Stimulated activated naive CD8-positive, alpha-beta T cell treated with anti-CD3 and anti-CD28 coated beads, Interleukin-15, amount 100 ng/mL, for 72 hours (primary cell): Measurements from ENCODE around the gene SMURF2.
A peak's percentile ranks its signal among the peaks of the same experiment; 100 is the strongest.

ENCODE experiments used
- ATAC-seq: fragments of 150-1000 bp; cut with Tn5 transposase; 2 replicates; pipeline ENCODE4 v1.10.0; 2021; ENCODE audit warnings: mild to moderate bottlenecking, moderate library complexity
- DNase-seq, 2 donors: peaks; one replicate each; pipeline ENCODE4 v3.0.0; 2021 to 2022
- H3K27ac Mint-ChIP-seq, 2 donors: one replicate each; pipeline ENCODE4 v1.8.0; 2022; ENCODE audit warnings: mild to moderate bottlenecking in 2 of 2, mixed read lengths in 2 of 2, moderate library complexity in 2 of 2
- H3K27me3 Mint-ChIP-seq: one replicate; pipeline ENCODE4 v1.8.0; 2022; ENCODE audit warnings: mixed read lengths
- H3K4me1 Mint-ChIP-seq: one replicate; pipeline ENCODE4 v1.8.0; 2022; ENCODE audit warnings: mild to moderate bottlenecking, mixed read lengths
- H3K4me3 Mint-ChIP-seq, 2 donors: one replicate each; pipeline ENCODE4 v1.8.0; 2022; ENCODE audit warnings: mild to moderate bottlenecking in 2 of 2, mixed read lengths in 2 of 2, moderate library complexity in 1 of 2
- H3K9me3 Mint-ChIP-seq, 2 donors: one replicate each; pipeline ENCODE4 v1.8.0; 2022; ENCODE audit warnings: mixed read lengths in 2 of 2

Gene SMURF2

DNA sequence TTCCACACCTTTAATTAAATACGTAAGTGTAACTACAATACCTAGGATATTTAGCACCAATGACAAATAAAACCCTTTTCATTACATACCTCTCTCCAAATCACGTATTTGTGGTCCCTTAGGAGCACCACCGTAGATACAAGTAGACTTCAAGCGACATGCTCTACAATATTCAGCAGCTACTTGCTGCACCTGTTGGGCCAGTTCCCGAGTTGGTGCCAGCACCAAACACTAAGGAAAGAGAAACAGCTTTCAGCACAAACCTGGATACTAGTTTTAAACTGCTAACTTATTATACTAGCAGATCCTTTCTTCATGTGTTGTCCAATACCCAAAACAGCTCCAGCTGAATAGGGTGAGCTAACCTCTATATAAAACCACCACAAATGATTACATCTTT lies 158.8 kb downstream of the SMURF2 start:
- Mint-ChIP-seq H3K4me3 (peak overlapping the region in 1 of 2 donors; percentile 21), H3K9me3 (no peaks in the 10 kb centered on the region), H3K4me1 (peaks cover 82% of the 10 kb centered on the region), H3K27me3 (no peaks in the 10 kb centered on the region), H3K27ac (peak overlapping the region; percentile 100)
- no peak for ATAC-seq
- no peak for DNase-seq

DNA sequence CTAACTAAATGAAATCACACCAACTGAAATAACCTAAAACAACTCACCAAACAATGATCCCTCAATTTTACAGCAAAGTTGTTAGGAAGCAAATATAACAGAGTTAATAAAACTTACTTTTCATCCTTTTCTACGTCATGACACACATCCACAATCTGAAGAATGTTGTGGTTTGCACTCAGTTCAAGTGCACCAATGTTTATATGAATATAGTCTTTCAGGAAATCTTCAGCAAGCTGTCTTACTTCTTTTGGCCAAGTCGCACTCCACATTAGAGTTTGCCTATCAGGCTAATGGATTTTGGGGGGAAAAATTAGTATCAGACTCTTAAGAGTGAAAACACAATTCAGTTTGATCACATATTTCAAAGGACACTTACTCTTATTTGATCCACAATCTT lies 159.3 kb downstream of the SMURF2 start:
- Mint-ChIP-seq H3K4me3 (peak overlapping the region in 1 of 2 donors; percentile 21), H3K27me3 (no peaks in the 10 kb centered on the region), H3K9me3 (no peaks in the 10 kb centered on the region), H3K4me1 (peaks cover 85% of the 10 kb centered on the region), H3K27ac (peak overlapping the region; percentile 48 to 100)
- DNase-seq, result no peak
- ATAC-seq, result no peak

DNA sequence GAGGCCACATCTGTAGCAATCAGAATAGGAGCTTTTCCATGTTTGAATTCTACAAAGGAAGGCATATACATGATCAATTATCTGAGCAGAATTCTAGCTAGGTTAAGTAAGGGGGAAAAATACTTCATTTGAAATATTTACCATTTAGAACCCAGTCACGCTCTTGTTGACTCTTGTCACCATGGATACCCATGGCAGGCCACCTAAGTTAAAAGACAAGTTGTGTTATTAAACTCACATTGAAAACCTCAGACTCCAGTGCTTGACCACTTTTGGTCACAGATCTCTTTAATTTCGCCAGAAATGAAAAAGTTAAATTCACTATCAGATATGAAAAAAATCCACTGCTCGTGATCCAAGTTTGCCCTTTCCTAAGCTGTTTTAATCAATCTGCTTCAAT lies 160.1 kb downstream of the SMURF2 start:
- no peak for ATAC-seq
- Mint-ChIP-seq H3K27me3 (no peaks in the 10 kb centered on the region), H3K4me1 (peaks cover 93% of the 10 kb centered on the region), H3K4me3 (peak overlapping the region; percentile 3 to 63), H3K9me3 (no peaks in the 10 kb centered on the region), H3K27ac (peak overlapping the region in 1 of 2 donors; percentile 100)
- DNase-seq, result no peak

DNA sequence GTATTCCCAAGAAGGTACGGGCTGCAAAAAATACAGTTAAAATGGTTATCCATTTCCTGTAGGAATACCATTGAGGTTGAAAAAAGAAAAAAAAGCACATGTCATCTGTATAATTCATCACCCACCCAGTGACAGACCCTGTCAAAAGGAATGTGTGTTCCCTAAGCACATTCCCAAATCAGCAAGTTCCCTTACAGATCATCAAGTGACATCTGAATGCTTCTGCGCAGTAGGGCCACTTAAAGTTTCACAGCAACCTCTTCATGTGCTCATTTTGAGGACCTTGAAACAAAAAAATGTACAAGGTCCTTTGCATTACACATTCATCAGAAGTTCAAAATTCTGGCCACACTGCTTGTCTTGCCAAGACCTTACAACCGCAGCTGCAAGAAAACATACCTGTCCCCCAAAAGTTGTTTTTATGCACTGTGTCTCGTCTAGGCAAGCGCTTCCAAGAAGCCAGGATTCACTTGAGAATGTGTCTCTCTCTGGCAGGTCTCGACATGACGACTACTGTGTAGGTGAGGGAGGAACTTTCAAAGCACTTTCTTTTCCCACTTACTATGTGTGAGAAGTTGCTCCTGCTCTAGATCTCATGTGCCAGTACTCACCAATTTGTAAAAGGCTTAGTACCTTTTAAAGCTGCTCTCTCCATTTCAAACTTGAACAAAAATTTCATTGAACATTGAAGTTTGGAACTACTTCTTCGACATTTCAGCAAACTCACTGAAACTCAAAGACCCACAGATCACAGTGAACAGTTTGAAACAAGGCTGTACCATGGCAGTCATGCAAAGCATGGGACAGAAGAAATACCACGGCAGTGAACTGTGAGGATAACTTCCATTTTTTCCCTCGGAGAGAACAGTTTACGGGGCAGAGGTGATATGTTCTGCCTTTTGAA lies 161.0 kb downstream of the SMURF2 start:
- peak in 1 of 2 donors; percentile 47 for DNase-seq
- Mint-ChIP-seq H3K4me1 (peaks cover 100% of the 10 kb centered on the region), H3K9me3 (no peaks in the 10 kb centered on the region), H3K27ac (peak overlapping the region in 1 of 2 donors; percentile 100), H3K27me3 (no peaks in the 10 kb centered on the region), H3K4me3 (peak overlapping the region in 1 of 2 donors; percentile 63)
- ATAC-seq, result no peak

DNA sequence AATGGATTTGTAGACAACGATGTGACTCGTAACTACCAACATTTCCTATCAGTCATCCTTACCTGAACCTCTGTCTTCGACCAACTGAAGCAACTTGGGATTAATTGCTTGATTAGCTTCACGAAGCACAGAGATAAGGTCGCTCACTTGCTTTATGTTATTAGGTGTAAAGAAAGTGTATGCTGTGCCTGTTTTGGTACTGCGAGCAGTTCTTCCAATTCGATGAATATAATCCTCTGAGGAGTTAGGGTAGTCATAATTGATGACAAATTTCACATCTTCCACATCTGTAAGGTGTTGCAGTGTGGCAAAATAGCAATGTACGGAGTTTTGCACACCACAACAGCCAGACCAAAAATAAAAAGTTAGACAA lies 161.6 kb downstream of the SMURF2 start:
- peaks cover 98% of the 10 kb centered on the region for H3K4me1 Mint-ChIP-seq

DNA sequence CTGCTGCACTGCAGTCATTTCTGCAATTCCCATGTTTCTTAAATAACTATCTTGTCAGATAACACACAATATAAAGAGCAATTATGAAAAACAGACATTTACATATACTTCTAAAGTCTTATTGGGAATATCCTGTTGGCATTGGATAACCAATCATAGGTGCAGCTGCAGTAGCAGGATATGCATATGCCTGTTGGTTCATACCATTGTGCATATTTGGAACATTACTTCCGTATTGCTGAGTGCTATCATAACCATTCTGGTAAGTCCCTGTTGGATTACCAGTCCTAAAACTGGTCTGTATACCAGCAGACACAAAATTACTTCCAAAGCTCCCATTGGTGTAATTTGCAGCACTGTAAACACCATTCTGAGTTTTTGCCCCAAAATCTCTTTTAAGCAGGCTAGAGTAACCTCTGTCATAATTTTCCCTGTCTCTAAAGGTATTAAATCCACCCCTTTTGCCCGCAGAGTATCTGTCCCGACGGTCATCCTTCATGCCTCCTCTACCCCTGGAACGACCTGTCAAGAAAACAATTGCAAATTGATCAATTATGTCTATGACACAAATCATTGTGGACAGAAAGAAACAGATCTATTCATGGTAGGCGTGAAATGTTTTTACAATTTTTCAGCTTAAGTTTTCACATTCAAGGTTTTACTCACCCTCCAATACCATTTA lies 162.2 kb downstream of the SMURF2 start:
- Mint-ChIP-seq H3K27me3 (no peaks in the 10 kb centered on the region), H3K4me3 (peak overlapping the region in 1 of 2 donors; percentile 63)

More for the DNA sequence above, 161.6 kb downstream of the SMURF2 start:
- Mint-ChIP-seq H3K27me3 (no peaks in the 10 kb centered on the region), H3K27ac (peak overlapping the region in 1 of 2 donors; percentile 100), H3K9me3 (no peaks in the 10 kb centered on the region), H3K4me3 (peak overlapping the region in 1 of 2 donors; percentile 63)
- no peak for DNase-seq
- no peak for ATAC-seq

DNA sequence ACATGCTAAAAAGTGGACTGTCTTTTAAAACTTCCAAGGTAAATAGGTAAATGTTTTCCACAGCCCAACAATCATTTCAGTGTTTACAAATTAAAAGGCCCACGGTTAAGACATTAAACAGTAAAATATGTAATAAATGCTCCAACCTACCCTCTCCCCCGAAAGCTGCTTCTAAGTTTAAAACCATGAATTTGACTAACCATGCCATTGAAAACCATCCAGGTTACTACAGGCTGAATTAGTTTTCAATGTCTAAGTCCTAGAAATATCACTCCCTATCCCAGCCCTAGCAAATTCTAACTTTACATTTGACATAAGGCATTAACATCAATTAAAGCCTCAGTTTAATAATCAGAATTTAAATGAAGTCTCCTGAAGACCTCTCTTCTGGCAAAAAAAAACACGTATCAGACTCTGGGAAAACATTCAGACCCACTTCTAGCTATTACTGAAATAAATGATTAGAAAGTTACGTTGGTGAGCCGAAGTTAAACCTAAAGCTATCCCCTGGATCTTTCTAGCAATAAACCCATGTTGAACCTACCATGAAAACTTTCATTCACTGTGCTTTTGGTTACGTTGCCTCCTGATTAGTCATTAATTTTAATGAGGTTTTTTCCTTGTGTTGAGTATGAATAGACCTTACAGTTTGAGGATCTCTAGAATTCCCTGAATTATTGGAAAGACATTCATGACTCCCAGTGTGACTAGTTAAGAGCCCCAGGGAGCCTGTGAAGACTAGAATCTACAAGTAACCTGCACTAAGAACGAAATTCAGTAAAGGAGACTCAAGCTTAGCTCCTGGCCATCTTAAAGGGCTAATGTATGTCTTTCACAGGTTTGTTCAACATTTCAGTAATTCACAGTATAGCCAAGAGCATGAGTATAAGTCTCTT lies 163.6 kb downstream of the SMURF2 start:
- no peaks in the 10 kb centered on the region for H3K27me3 Mint-ChIP-seq
- no peak for ATAC-seq
- peak overlapping the region; percentile 98 to 100 for H3K4me3 Mint-ChIP-seq
- DNase-seq, result no peak
- no peaks in the 10 kb centered on the region for H3K9me3 Mint-ChIP-seq
- H3K27ac Mint-ChIP-seq, result peak overlapping the region in 1 of 2 donors; percentile 100
- H3K4me1 Mint-ChIP-seq, result peaks cover 96% of the 10 kb centered on the region

More for the DNA sequence above, 162.2 kb downstream of the SMURF2 start:
- DNase-seq, result peak in 1 of 2 donors; percentile 39
- no peak for ATAC-seq
- Mint-ChIP-seq H3K27ac (peak overlapping the region in 1 of 2 donors; percentile 100), H3K9me3 (no peaks in the 10 kb centered on the region), H3K4me1 (peaks cover 96% of the 10 kb centered on the region)

DNA sequence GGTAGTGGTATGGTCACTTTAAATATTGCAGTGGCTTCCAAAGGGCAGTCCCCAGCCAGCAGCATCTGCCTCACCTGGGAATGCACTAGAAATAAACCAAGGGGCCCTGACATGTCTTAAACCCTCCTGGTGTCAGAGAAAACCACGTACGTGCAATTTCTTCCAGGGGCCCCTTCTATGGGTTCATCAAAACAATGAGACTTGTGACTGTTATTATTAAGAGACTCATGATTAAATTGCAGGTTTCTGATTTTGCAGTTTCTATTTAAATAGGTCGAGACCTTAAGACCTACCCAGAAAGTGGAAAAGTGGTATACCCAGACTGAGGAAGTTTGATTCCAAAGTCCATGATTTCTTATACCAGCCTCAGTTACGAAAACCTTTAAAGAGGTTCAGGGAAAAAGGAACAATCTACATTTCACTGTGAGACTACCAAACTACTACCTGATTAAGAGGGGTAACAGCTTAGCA lies 164.5 kb downstream of the SMURF2 start:
- no peak for ATAC-seq

DNA sequence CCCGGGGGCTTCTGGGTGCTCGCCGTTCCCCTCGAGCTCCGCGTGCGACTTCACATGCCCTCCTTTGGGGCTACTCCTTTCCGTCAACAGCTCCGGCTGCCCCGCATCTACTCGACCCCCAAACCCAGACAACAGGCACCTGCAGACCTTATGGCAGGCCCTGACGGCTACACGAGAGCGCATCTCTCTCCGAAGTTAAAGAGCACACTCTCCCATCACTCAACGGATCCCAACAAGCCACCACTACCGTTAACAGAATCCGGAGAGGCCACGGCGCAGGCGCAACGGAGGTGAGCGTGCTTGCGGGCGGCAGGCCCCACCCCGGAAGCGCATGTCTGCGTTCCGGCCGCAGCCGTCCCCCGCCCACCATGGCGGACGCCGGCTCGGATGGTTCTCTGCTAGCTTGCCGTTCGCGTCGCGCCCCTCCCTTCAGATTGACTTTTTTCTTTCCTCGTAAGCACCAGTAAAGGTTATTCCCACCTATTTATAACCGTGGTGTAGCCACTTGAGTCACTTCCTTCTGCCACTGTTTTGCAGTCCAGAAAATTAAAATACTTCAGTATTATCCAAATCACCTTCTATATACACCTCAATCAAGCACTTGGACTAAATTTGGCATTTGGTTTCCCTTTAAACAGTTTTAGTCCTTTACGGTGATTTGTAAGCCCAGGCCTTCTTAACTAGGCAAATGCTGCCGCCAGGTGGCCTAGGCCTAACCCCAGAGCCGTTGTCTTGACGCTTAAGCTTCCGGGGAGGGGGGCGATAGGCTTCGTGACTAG lies 165.1 kb downstream of the SMURF2 start, which contains the start of gene POLG2:
Gene POLG2 (minus strand): TSS at position 269 of the 779 bp plus-strand sequence. CDS start 86 bp downstream, at position 183.
- Mint-ChIP-seq H3K4me1 (peaks cover 84% of the 10 kb centered on the region), H3K27ac (peak within 1 kb of the TSS; percentile 98 to 100), H3K27me3 (no peaks in the 10 kb centered on the region), H3K4me3 (peak within 1 kb of the TSS; percentile 98 to 100), H3K9me3 (no peaks in the 10 kb centered on the region)
- peak; percentile 91 for ATAC-seq
- peak; percentile 96 for DNase-seq

More for the DNA sequence above, 164.5 kb downstream of the SMURF2 start:
- H3K4me1 Mint-ChIP-seq, result peaks cover 89% of the 10 kb centered on the region
- no peaks in the 10 kb centered on the region for H3K9me3 Mint-ChIP-seq
- H3K27ac Mint-ChIP-seq, result peak overlapping the region; percentile 98 to 100
- peak overlapping the region; percentile 98 to 100 for H3K4me3 Mint-ChIP-seq
- no peak for DNase-seq
- no peaks in the 10 kb centered on the region for H3K27me3 Mint-ChIP-seq

DNA sequence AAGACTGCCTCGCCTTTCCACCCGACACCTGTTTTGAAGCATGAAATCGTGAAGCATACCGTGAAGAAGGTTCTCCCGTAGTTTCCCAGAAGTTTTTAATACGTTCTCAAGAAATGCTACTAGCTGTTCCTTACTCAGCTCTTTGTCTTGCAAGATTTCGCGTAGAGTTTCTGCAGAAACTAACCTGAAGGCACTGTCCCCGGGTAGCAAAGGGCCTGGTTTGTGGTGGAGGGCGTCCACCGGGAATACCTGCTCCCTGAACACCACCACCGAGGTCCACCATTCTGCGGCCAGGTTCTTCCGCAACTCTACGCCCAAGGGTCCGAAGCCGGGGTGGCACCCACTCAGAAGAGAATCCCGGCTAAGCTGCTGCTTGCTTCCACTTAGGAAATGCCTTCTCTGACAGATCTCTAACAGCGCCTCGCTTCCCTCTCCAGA lies 165.7 kb downstream of the SMURF2 start:
- H3K4me1 Mint-ChIP-seq, result peaks cover 84% of the 10 kb centered on the region
- ATAC-seq (no peak), DNase-seq (no peak)
- H3K9me3 Mint-ChIP-seq, result no peaks in the 10 kb centered on the region
- no peaks in the 10 kb centered on the region for H3K27me3 Mint-ChIP-seq
- peak overlapping the region; percentile 98 to 100 for H3K4me3 Mint-ChIP-seq
- peak overlapping the region; percentile 98 to 100 for H3K27ac Mint-ChIP-seq
